Skeletal muscle satellite cell (primary cell): ENCODE measurements around the gene CRIP1.

Experiments used
- H3K27me3 ChIP-seq: 2 replicates; pipeline ENCODE4 v1.7.0; 2013; ENCODE audit warnings: low read length; ENCODE audit not compliant: control insufficient read depth, insufficient read depth
- H3K36me3 ChIP-seq: 2 replicates; pipeline ENCODE4 v1.7.0; 2013; ENCODE audit warnings: mild to moderate bottlenecking, control low read depth, low read length; ENCODE audit not compliant: insufficient read depth
- H3K4me1 ChIP-seq: 2 replicates; pipeline ENCODE4 v1.7.0; 2013; ENCODE audit warnings: low read length; ENCODE audit not compliant: control insufficient read depth, insufficient read depth
- H3K4me2 ChIP-seq: 2 replicates; pipeline ENCODE4 v1.7.0; 2013; ENCODE audit warnings: mild to moderate bottlenecking, low read length
- H3K4me3 ChIP-seq: 2 replicates; pipeline ENCODE4 v1.7.0; 2013; ENCODE audit warnings: low read length
- H3K9ac ChIP-seq: 2 replicates; pipeline ENCODE4 v1.7.0; 2013; ENCODE audit warnings: mild to moderate bottlenecking, low read depth, low read length, moderate library complexity
- H3K9me3 ChIP-seq: replicated peaks from 2 replicates; pipeline ENCODE4 v1.7.0; 2013; ENCODE audit warnings: mild to moderate bottlenecking, control low read depth, low read length

Gene CRIP1

GRCh38 chr14:105530285-105531087 is 43.8 kb downstream of the CRIP1 start:
- Histone ChIP-seq H3K4me2 (no peak overlapping the region), H3K9me3 (no peaks in the 10 kb centered on the region), H3K9ac (no peak overlapping the region), H3K27me3 (peaks cover 35% of the 10 kb centered on the region), H3K4me3 (no peak overlapping the region), H3K36me3 (no peaks in the 10 kb centered on the region), H3K4me1 (peaks cover 22% of the 10 kb centered on the region)

- H3K4me1 ChIP-seq: peaks cover 17% of the 10 kb centered on the region
Observed at GRCh38 chr14:105531088-105531893, 44.6 kb downstream of the CRIP1 start.

GRCh38 chr14:105531894-105532623 is 45.4 kb downstream of the CRIP1 start:
- H3K4me2 ChIP-seq: no peak overlapping the region
- no peaks in the 10 kb centered on the region for H3K36me3 ChIP-seq
- H3K9me3 ChIP-seq: no peaks in the 10 kb centered on the region
- peaks cover 13% of the 10 kb centered on the region for H3K4me1 ChIP-seq
- peaks cover 41% of the 10 kb centered on the region for H3K27me3 ChIP-seq
- H3K9ac ChIP-seq: no peak overlapping the region
- no peak overlapping the region for H3K4me3 ChIP-seq

More at GRCh38 chr14:105531088-105531893, 44.6 kb downstream of the CRIP1 start:
- no peaks in the 10 kb centered on the region for H3K9me3 ChIP-seq
- H3K9ac ChIP-seq: no peak overlapping the region
- H3K4me2 ChIP-seq: no peak overlapping the region
- peaks cover 33% of the 10 kb centered on the region for H3K27me3 ChIP-seq
- no peaks in the 10 kb centered on the region for H3K36me3 ChIP-seq
- no peak overlapping the region for H3K4me3 ChIP-seq

- Histone ChIP-seq H3K9me3 (no peaks in the 10 kb centered on the region), H3K4me1 (peaks cover 6% of the 10 kb centered on the region), H3K4me2 (no peak overlapping the region), H3K4me3 (no peak overlapping the region), H3K9ac (no peak overlapping the region), H3K36me3 (no peaks in the 10 kb centered on the region), H3K27me3 (peaks cover 39% of the 10 kb centered on the region)
Observed at GRCh38 chr14:105532735-105533141, 46.1 kb downstream of the CRIP1 start.

- Histone ChIP-seq H3K9ac (no peak overlapping the region), H3K4me3 (no peak overlapping the region), H3K27me3 (peaks cover 43% of the 10 kb centered on the region), H3K9me3 (no peaks in the 10 kb centered on the region), H3K36me3 (no peaks in the 10 kb centered on the region), H3K4me1 (peaks cover 6% of the 10 kb centered on the region), H3K4me2 (no peak overlapping the region)
Observed at GRCh38 chr14:105533391-105533790, 46.7 kb downstream of the CRIP1 start.

- Histone ChIP-seq H3K36me3 (no peaks in the 10 kb centered on the region), H3K27me3 (peaks cover 45% of the 10 kb centered on the region), H3K4me3 (no peak overlapping the region), H3K9me3 (no peaks in the 10 kb centered on the region), H3K4me2 (no peak overlapping the region), H3K4me1 (peaks cover 2% of the 10 kb centered on the region), H3K9ac (no peak overlapping the region)
Observed at GRCh38 chr14:105533811-105534498, 47.3 kb downstream of the CRIP1 start.

GRCh38 chr14:105534586-105534985 is 47.9 kb downstream of the CRIP1 start:
- Histone ChIP-seq H3K4me3 (no peak overlapping the region), H3K4me2 (no peak overlapping the region), H3K9ac (no peak overlapping the region), H3K9me3 (no peaks in the 10 kb centered on the region), H3K4me1 (peaks cover 2% of the 10 kb centered on the region), H3K36me3 (no peaks in the 10 kb centered on the region), H3K27me3 (peaks cover 45% of the 10 kb centered on the region)

- Histone ChIP-seq H3K36me3 (no peaks in the 10 kb centered on the region), H3K9me3 (no peaks in the 10 kb centered on the region), H3K4me2 (no peak overlapping the region), H3K4me1 (peaks cover 2% of the 10 kb centered on the region), H3K9ac (no peak overlapping the region), H3K27me3 (peaks cover 49% of the 10 kb centered on the region), H3K4me3 (no peak overlapping the region)
Observed at GRCh38 chr14:105536051-105536450, 49.4 kb downstream of the CRIP1 start.

- Histone ChIP-seq H3K27me3 (peaks cover 50% of the 10 kb centered on the region), H3K36me3 (no peaks in the 10 kb centered on the region), H3K9me3 (no peaks in the 10 kb centered on the region), H3K9ac (no peak overlapping the region), H3K4me2 (no peak overlapping the region), H3K4me3 (no peak overlapping the region), H3K4me1 (peaks cover 2% of the 10 kb centered on the region)
Observed at GRCh38 chr14:105536691-105537579, 50.2 kb downstream of the CRIP1 start.
